ENCODE measurements around the gene ERC2.

ERC2 gene

DNA sequence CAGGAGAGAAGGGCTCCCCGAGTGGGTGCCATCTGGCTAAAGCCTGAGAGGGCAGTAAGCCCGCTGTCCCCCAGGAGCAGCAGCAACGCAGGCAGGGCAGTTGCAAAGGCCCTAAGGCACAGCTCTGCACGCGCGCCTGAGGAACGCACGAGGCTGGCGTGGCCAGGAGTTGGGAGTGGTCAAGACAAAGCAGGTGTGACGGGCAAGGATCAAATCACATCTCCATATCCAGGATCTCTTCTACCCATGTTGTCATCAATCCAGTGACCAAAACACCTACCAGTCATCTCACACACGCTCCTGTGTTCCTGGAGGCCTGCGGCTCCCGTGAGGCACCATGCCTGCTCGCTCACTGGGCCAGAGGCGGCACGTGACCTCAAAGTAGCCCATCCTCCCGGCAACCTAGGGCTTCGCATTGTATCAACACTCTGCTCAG, 59.5 kb downstream of the ERC2 start:
- no peak overlapping the region for H2AFZ ChIP-seq (ENCODE audit: low read length, unreplicated experiment)

DNA sequence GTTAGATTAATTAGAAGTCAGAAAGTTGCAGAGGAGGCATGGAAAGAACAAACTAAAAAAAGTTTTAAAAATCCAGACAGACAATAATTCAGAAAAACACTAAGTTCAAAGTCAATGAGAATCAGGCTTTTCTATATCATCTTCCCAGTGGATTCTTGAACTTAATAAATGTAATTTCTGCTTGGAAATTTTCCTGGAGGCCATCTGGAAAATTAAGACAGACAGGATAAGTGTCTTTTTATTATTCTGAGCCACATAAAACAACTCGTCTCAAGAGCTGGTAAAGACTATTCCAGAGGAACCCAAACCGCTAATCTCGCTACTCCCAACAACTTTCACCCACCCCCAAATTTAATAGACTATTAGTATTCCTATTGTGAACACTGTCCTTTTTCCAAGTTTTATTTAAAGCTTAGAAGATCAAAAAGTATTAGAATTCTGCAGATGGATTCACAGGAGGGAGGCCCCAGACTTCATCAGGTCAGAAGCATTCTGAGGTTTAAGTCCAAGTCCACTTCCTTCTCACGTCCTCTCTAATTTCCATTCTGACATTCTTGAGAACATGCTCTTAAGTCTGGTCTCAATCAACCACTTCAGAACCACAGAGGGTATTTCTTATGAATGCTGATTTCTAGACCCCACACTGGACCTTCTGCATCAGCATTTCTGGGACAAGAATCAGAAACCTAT, 61.3 kb downstream of the ERC2 start:
- Histone ChIP-seq H3K36me3 (ENCODE audit: insufficient read depth, low read length) (no peaks in the 10 kb centered on the region), H3K79me2 (ENCODE audit: control insufficient read depth, insufficient read depth, low read length, unreplicated experiment) (no peaks in the 10 kb centered on the region), H2AFZ (ENCODE audit: low read length, unreplicated experiment) (no peak overlapping the region), H3K27me3 (ENCODE audit: insufficient read depth, low read length) (no peaks in the 10 kb centered on the region), H3K4me1 (ENCODE audit: control insufficient read depth, insufficient read depth, low read length, unreplicated experiment) (no peaks in the 10 kb centered on the region), H3K4me3 (ENCODE audit: low read depth, low read length) (no peak overlapping the region), H3K27ac (ENCODE audit: low read depth, low read length) (no peak overlapping the region)

More for the DNA sequence above, 59.5 kb downstream of the ERC2 start:
- H3K4me1 ChIP-seq (ENCODE audit: control insufficient read depth, insufficient read depth, low read length, unreplicated experiment) = no peaks in the 10 kb centered on the region
- no peaks in the 10 kb centered on the region for H3K27me3 ChIP-seq (ENCODE audit: insufficient read depth, low read length)
- no peak overlapping the region for H3K4me3 ChIP-seq (ENCODE audit: low read depth, low read length)
- no peaks in the 10 kb centered on the region for H3K79me2 ChIP-seq (ENCODE audit: control insufficient read depth, insufficient read depth, low read length, unreplicated experiment)
- no peak overlapping the region for H3K27ac ChIP-seq (ENCODE audit: low read depth, low read length)
- no peaks in the 10 kb centered on the region for H3K36me3 ChIP-seq (ENCODE audit: insufficient read depth, low read length)

DNA sequence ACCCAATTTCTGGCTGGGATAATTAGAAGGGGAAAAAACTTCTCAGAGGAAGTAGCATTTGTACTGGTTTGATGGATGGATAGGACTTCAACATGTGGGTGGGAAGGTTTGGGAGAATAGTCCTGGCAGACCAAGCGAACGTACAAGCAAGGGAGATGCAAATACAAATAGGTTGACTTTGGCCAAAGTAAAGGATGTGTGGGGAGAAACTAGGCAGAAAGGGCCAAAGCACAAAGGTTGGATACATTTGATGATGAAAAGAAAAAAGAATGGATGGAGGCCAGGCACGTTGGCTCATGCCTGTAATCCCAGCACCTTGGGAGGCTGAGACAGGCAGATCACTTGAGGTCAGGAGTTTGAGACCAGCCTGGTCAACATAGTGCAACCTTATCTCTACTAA, 63.4 kb downstream of the ERC2 start:
- Histone ChIP-seq H3K79me2 (ENCODE audit: control insufficient read depth, insufficient read depth, low read length, unreplicated experiment) (no peaks in the 10 kb centered on the region), H3K4me3 (ENCODE audit: low read depth, low read length) (no peak overlapping the region), H3K27ac (ENCODE audit: low read depth, low read length) (no peak overlapping the region), H2AFZ (ENCODE audit: low read length, unreplicated experiment) (no peak overlapping the region), H3K4me1 (ENCODE audit: control insufficient read depth, insufficient read depth, low read length, unreplicated experiment) (no peaks in the 10 kb centered on the region), H3K27me3 (ENCODE audit: insufficient read depth, low read length) (no peaks in the 10 kb centered on the region), H3K36me3 (ENCODE audit: insufficient read depth, low read length) (no peaks in the 10 kb centered on the region)

DNA sequence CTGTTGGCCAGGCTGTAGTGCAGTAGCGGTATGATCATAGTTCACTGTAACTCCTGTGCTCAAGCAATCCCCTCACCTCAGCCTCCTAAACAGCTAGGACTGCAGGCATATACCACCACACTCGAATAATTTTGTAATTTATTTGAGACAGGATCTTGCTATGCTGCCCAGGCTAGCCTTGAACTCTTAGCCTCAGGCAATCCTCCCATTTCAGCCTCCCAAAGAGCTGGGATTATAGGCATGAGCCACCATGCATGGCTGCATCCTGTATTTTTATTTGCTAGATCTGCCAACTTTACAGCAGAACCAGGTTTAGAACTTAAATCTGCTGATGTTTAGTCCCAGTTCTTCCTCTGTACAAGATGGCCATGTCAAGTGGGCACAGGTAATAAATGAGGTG, 69.6 kb downstream of the ERC2 start:
- Histone ChIP-seq H3K27me3 (ENCODE audit: insufficient read depth, low read length) (no peaks in the 10 kb centered on the region), H3K4me1 (ENCODE audit: control insufficient read depth, insufficient read depth, low read length, unreplicated experiment) (no peaks in the 10 kb centered on the region), H3K36me3 (ENCODE audit: insufficient read depth, low read length) (no peaks in the 10 kb centered on the region), H3K27ac (ENCODE audit: low read depth, low read length) (no peak overlapping the region), H2AFZ (ENCODE audit: low read length, unreplicated experiment) (no peak overlapping the region), H3K4me3 (ENCODE audit: low read depth, low read length) (no peak overlapping the region), H3K79me2 (ENCODE audit: control insufficient read depth, insufficient read depth, low read length, unreplicated experiment) (no peaks in the 10 kb centered on the region)

DNA sequence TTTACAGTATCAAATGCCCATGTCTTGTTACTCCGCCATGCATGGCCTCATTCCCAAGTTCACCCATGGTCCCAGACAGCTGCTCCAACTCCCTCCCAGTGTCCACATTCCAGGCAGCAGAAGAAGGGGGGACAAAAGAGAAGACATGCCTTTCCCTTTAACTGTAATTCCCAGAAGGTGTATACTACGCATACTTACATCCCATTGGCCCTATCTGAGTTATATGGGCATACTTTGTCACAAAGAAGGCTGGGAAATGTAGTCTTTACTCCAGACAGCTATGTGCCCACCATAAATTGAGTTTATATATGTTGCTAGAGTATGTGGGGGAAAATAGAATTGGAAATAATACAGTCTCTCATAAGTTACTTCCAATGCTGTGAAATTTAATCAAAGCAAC, 70.5 kb downstream of the ERC2 start:
- Histone ChIP-seq H3K27me3 (ENCODE audit: insufficient read depth, low read length) (no peaks in the 10 kb centered on the region), H3K36me3 (ENCODE audit: insufficient read depth, low read length) (no peaks in the 10 kb centered on the region), H3K27ac (ENCODE audit: low read depth, low read length) (no peak overlapping the region), H3K79me2 (ENCODE audit: control insufficient read depth, insufficient read depth, low read length, unreplicated experiment) (no peaks in the 10 kb centered on the region), H2AFZ (ENCODE audit: low read length, unreplicated experiment) (no peak overlapping the region), H3K4me3 (ENCODE audit: low read depth, low read length) (no peak overlapping the region), H3K4me1 (ENCODE audit: control insufficient read depth, insufficient read depth, low read length, unreplicated experiment) (no peaks in the 10 kb centered on the region)

DNA sequence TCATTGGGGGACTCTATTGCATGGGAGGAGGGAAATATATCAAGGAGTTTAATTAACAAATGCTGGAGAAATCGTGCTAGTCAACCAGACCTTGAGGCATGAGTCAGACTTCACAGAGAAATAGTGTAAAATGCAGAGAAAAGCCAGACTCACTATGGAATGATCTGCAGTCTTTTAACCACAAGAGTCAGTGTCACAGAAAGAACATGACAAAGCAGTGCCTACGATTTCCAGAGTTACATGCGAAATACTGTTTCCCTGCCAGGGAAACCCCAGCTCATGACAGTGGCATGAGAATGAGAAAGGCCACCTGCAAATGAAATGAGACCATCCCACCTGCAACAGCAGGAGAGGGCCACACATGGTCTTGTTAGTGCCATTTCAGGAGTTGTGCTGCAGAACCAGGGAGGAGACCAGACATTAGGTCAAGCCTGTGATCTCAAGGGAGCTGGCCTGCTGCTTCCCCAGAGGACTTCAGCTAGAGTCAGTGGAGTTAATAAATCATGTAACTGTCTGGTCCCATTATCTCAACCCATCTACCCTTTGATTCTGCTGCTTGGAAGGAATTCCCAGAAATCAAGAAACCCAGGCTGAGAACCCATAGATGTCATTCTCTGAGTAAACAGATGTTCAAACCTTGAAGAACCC, 79.0 kb downstream of the ERC2 start:
- H3K27me3 ChIP-seq (ENCODE audit: insufficient read depth, low read length) = no peaks in the 10 kb centered on the region
- no peaks in the 10 kb centered on the region for H3K4me1 ChIP-seq (ENCODE audit: control insufficient read depth, insufficient read depth, low read length, unreplicated experiment)
- no peaks in the 10 kb centered on the region for H3K36me3 ChIP-seq (ENCODE audit: insufficient read depth, low read length)
- H2AFZ ChIP-seq (ENCODE audit: low read length, unreplicated experiment) = no peak overlapping the region
- H3K79me2 ChIP-seq (ENCODE audit: control insufficient read depth, insufficient read depth, low read length, unreplicated experiment) = no peaks in the 10 kb centered on the region
- H3K4me3 ChIP-seq (ENCODE audit: low read depth, low read length) = no peak overlapping the region
- H3K27ac ChIP-seq (ENCODE audit: low read depth, low read length) = no peak overlapping the region

DNA sequence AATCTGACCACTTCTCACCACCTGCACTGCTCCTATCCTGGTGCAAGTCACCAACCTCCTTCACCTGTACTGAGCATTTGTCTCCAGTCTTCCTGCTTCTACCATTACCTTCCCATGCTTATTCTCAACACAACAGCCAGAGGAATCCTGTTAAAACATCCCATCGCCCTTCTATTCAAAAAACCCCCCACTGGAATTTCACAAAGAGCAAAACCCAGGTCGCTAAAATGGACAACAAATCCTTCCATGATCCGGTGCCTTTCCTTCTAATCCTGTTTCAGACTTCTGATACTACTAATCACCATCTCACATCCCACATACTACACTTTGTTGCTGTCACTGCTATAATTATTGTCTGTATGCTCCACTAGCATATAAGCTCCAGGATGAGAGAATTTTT, 85.2 kb downstream of the ERC2 start:
- no peak overlapping the region for H3K4me3 ChIP-seq (ENCODE audit: low read depth, low read length)
- H2AFZ ChIP-seq (ENCODE audit: low read length, unreplicated experiment) = no peak overlapping the region
- no peaks in the 10 kb centered on the region for H3K79me2 ChIP-seq (ENCODE audit: control insufficient read depth, insufficient read depth, low read length, unreplicated experiment)
- H3K27me3 ChIP-seq (ENCODE audit: insufficient read depth, low read length) = no peaks in the 10 kb centered on the region
- H3K4me1 ChIP-seq (ENCODE audit: control insufficient read depth, insufficient read depth, low read length, unreplicated experiment) = no peaks in the 10 kb centered on the region
- no peak overlapping the region for H3K27ac ChIP-seq (ENCODE audit: low read depth, low read length)
- H3K36me3 ChIP-seq (ENCODE audit: insufficient read depth, low read length) = no peaks in the 10 kb centered on the region

DNA sequence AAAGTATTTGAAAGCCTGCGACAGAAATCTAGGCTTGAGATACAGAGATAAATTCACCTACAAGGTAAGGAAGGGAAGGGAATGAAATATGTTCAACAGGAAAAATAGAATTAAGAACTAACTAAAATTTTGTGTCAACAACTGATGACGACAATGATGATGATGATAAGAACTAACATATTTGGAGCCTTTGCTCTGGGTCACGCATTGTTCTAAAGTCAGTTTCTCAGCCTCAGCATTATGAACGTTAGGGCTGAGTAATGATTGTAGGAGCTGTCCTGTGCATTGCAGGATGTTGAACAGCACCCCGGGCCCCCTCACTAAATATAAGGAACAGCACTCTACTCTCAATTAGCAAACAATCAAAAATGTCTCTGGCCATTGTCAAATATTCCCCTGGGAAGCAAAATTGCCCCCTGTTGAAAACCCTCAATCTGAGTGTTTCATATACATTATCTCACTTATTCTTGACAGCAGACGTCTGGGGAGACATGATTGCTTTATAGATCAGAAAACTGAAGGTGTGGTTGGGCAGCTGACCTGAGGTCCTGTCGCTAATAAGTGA, 88.5 kb downstream of the ERC2 start:
- H3K4me1 ChIP-seq (ENCODE audit: control insufficient read depth, insufficient read depth, low read length, unreplicated experiment) = no peaks in the 10 kb centered on the region
- H3K27ac ChIP-seq (ENCODE audit: low read depth, low read length) = no peak overlapping the region
- no peaks in the 10 kb centered on the region for H3K27me3 ChIP-seq (ENCODE audit: insufficient read depth, low read length)
- no peaks in the 10 kb centered on the region for H3K79me2 ChIP-seq (ENCODE audit: control insufficient read depth, insufficient read depth, low read length, unreplicated experiment)
- H3K36me3 ChIP-seq (ENCODE audit: insufficient read depth, low read length) = no peaks in the 10 kb centered on the region
- H2AFZ ChIP-seq (ENCODE audit: low read length, unreplicated experiment) = no peak overlapping the region
- H3K4me3 ChIP-seq (ENCODE audit: low read depth, low read length) = no peak overlapping the region

DNA sequence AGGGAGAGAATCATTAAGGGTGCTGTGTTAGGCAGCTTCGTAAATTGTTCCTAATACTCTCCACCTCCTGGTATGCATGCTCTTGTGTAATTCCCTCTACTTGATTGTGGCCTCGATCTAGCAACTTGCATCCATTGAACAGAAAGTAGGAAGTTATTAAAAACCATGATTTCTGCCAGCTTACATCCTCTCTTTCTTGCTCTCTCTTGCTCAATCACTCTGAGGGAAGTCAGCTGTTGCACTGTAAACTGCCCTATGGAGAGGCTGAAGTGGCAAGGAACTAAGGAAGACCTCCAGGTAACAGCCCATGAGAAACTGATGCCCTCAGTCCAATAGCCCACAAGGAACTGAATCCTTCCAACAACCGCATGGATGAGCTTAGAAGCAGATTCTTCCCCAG, 92.6 kb downstream of the ERC2 start:
- Histone ChIP-seq H3K27ac (ENCODE audit: low read depth, low read length) (no peak overlapping the region), H3K4me1 (ENCODE audit: control insufficient read depth, insufficient read depth, low read length, unreplicated experiment) (no peaks in the 10 kb centered on the region), H2AFZ (ENCODE audit: low read length, unreplicated experiment) (no peak overlapping the region), H3K36me3 (ENCODE audit: insufficient read depth, low read length) (no peaks in the 10 kb centered on the region), H3K4me3 (ENCODE audit: low read depth, low read length) (no peak overlapping the region), H3K79me2 (ENCODE audit: control insufficient read depth, insufficient read depth, low read length, unreplicated experiment) (no peaks in the 10 kb centered on the region), H3K27me3 (ENCODE audit: insufficient read depth, low read length) (no peaks in the 10 kb centered on the region)

DNA sequence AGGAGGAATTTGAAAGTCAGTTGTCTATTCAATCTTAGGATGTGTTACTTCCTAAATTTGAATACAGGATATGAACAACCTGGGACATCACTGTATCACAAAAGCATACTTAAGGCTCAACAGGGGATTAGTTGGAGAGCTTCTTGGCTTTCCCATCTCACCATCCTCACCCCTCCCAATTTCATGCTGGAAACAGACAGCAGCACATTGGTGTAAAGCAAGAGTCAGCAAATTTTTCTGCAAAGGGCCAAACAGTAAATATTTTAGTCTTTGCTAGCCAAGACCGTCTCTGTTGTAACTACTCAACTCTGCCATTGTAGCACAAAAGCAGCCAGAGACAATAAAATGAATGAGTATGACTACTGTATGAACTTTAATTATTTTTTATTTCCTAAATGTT, 94.9 kb downstream of the ERC2 start:
- H3K27ac ChIP-seq (ENCODE audit: low read depth, low read length) = no peak overlapping the region
- no peaks in the 10 kb centered on the region for H3K4me1 ChIP-seq (ENCODE audit: control insufficient read depth, insufficient read depth, low read length, unreplicated experiment)
- no peak overlapping the region for H3K4me3 ChIP-seq (ENCODE audit: low read depth, low read length)
- no peaks in the 10 kb centered on the region for H3K36me3 ChIP-seq (ENCODE audit: insufficient read depth, low read length)
- H3K27me3 ChIP-seq (ENCODE audit: insufficient read depth, low read length) = no peaks in the 10 kb centered on the region
- no peaks in the 10 kb centered on the region for H3K79me2 ChIP-seq (ENCODE audit: control insufficient read depth, insufficient read depth, low read length, unreplicated experiment)
- H2AFZ ChIP-seq (ENCODE audit: low read length, unreplicated experiment) = no peak overlapping the region
